Mesenteric fat pad (tissue), 1 donor: ENCODE results near the gene GPX8. TPM values are rescaled to one million over a fixed set of nuclear protein-coding genes. Genes with fewer than 3 reads are reported as not detected.

Experiments
- DNase-seq: peaks from one replicate; pipeline ENCODE4 v3.0.0-alpha.2; 2020; ENCODE audit warnings: low spot score
- long read RNA-seq: library from polyadenylated mRNA; unstranded; transcript quantifications from one replicate; pipeline ENCODE4 v2.0.0, GENCODE V29; 2020
- total RNA-seq: library from RNA; stranded (reverse); fragmentation: NEBNext Ultra II Directional; extraction: Animal tissue kit (Norgen Biotek cat#: 25700); gene quantifications from one replicate; pipeline ENCODE4 v1.2.1, GENCODE V29; 2021
- donor health status: DM: yes; HTN: yes; CAD: no.

GPX8 gene, protein sequence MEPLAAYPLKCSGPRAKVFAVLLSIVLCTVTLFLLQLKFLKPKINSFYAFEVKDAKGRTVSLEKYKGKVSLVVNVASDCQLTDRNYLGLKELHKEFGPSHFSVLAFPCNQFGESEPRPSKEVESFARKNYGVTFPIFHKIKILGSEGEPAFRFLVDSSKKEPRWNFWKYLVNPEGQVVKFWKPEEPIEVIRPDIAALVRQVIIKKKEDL
- total RNA-seq = 20.5 TPM
- long read RNA-seq, transcript GPX8-203 (3 exons, 1,411 nt) = major isoform, 26 of 38 reads
- long read RNA-seq, partial matches to known transcripts = 0 of 38 reads
- long read RNA-seq, other reads (novel, unspliced or antisense) = 5 of 38 reads

GRCh38 chr5:55159763-55160492 lies at the start of gene GPX8:
TSS of gene GPX8 (plus strand) at chr5:55160171. CDS start at chr5:55160193, 22 bp downstream.
- DNase-seq = no peak

GRCh38 chr5:55110217-55110616 lies 49.8 kb upstream of the GPX8 start:
- no peak for DNase-seq

DNA sequence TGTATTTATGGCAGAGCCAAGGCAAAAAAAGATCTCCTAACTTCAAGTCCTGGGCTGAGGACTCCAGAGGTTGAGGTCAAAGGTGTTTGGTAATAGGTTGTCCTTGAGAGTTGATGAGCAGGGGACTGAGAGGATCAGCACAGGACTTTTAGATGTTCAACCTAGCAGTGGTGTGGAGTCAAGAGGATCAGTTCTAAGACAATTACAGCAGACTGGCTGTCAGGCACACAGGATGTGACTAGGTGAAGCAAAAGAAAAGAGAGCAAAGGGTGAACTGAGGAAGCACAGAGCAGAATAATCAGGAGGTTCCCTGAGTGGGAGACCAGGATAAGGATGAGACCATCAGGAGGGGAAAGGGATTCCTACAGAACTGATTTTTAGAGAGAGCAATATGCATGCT lies 46.6 kb upstream of the GPX8 start:
- no peak for DNase-seq

- DNase-seq = no peak
Observed at GRCh38 chr5:55114061-55114460, 45.9 kb upstream of the GPX8 start.

GRCh38 chr5:55123365-55123764 lies 36.6 kb upstream of the GPX8 start:
- DNase-seq = no peak

DNA sequence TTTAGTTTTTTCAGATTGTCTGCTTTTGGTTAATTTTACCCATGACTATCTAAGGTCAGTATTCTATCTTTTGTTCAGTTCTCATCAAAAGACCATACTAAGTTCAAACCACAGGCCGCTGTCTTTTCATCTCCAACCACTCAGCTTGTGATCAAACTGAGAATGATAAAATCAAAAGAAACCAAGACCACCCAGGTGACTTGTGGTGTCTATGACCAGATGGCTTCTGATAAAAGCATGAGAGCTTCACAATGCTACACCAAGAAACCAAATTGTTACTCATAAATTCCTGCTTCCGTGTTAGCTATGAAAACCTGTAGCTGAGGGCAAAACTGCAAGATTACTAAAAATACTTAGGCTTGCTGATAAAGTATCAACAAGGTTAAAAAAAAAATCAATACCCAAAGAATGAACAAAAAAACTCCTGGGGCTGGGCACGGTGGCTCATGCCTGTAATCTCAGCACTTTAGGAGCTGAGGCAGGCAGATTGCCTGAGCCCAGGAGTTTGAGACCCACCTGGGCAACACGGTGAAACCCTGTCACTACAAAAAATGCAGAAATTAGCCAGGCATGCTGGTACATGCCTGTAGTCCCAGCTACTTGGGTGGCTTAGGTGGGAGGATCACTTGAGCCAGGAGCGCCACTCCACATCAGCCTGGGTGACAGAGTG lies 25.8 kb upstream of the GPX8 start:
- no peak for DNase-seq

GRCh38 chr5:55136521-55136920 lies 23.4 kb upstream of the GPX8 start:
- DNase-seq = no peak

DNA sequence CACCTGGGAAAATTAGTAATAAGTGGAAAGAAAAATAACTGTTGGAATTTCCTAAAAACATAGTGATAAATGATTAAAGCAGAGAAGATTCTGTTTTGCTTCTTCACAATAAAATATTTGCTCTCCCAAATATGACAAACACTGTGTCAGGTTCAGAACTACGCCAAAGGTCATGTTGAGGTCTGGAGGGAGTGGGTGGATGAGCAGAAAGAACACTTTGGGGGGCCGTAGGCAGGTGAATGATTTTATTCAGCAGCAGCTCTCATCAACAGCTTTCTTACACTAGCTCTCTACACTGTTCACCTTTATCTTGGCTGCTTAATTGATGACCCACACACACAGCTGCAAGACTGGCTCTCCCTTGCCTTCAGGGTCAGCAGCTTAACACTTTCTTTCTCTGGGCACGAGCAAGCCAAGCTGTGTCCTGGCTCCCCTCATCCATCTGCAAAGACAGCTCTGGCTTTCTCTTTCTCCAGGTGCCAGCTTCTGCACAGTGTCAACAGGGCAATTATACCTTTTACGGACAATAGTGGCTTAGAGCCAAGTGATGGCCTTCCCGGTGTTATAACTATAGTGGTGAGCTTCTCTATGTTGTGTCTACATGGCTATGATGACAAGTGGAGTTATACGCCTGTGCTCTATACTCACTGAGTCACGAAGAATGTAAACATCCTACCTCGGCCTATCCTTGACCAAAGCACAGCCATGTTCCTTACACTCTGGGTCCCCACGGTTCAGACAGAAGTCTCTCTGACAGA lies 18.9 kb upstream of the GPX8 start:
- DNase-seq = no peak

DNA sequence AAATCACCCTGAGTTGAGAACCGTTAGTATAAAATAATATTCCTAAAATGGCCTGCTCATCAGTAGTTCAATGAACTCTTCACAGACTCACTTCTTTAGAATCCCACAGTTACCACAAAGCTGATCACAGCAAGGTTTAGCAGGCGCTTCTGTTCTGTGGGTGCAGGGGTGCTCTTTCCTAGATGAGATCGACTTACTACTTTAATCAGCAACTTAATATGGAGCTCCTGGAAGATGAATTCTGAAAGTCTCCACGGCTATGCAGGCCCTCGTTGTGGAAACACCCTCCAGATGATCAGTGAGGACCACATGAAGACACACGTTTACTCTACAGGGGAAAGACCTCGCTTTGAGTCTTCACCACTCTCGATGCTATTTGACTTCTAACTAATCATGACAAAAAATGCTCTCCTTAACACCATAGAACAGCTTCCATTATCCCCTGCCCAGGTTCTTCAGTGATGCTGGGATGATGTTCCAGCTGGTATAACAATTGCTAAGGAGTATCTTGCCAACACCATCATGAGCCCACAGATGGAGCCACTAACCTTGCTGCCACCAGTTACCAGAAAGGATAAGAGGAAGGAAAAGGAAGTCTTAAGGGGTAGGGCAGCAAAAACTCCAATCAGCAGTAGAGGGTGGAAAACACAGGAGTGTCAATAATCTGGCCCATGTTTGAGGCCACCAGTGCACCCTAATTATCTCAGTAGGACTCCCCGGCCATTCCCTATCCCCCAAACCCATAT lies 17.9 kb upstream of the GPX8 start:
- DNase-seq = no peak

DNA sequence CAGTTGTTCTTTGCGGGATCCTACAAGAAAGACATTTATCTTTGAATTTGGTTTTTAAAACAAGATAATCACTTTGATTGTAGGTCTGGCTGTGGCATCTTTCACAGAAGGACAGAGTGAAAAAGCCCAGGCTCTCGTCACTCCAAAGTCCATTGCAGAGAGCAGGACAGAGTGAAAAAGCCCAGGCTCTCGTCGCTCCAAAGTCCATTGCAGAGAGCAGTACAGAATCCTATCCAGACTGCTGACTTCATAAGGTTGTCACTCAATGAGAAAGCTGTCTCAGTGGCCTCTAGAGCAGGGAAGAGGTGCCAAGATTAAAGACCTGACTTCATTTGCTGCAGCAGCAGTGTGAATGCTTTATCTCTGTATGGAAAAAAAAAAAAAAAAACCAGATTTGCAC lies 16.3 kb upstream of the GPX8 start:
- no peak for DNase-seq

DNA sequence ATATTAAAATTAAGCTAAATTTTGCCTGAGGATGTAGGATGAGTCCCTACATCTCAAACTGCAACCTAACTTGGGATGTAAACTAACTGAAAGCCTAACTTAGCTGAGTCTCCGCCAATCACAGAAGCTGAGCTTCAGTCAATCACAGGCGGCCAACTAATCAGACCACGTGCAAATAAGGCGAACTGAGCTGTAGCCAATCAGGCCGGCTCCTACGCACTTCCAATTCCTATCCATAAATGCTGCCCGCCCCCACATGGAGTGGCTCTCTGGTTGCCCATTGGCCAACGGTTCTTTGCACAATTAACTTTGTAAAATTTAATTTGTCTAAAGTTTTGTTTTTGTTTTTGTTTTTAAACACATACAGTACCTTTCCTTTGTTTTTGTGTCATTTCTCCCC lies 13.9 kb upstream of the GPX8 start:
- DNase-seq = no peak

DNA sequence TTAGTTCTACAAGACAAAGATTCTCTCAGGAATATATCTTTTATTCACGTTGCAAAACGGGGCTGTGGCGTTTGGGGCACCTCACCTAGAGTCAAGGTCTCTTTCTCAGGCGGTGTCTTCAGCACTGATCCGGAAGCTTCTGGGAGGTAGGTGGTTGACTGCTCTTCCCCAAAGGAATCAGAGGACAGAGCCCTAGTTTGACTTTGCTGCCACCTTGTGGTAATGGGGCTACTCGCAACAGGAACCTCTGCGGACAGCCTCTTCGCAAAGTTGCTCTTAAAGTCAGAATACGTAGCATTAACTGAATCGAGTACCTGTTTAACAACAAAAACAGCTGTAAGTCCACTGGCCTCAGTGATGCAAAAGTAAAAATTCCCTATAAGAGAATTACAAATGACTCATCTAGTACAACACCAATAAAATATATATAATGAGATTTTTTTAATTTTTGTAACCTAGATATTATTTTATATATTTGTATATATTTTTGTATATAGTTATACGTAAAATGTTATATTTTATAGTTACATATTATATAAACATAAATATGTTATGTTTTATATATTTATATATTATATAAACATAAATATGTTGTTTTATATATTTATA lies 13.3 kb upstream of the GPX8 start:
- DNase-seq = no peak

GRCh38 chr5:55149308-55149795 lies 10.6 kb upstream of the GPX8 start:
- no peak for DNase-seq

GRCh38 chr5:55151923-55152842 lies 7.8 kb upstream of the GPX8 start:
- DNase-seq = no peak

DNA sequence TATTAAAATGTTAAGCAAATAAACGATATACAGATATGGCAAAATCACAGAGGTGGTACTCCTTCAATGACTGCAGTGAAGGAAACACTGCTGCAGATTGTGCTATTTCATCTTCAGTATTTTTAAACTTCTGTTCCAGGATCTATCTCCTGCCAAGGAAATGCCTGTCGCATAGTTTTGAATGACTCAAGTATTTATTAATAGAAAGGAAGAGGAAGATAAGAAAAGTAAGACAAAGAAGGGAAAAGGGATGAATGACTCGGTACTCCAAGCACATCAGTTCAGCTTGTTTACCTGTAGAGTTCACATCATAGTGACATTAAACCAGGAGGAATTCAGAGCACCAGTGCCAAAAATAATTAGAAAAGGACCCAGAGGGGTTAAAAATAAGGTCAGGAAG lies 5.1 kb upstream of the GPX8 start:
- no peak for DNase-seq

DNA sequence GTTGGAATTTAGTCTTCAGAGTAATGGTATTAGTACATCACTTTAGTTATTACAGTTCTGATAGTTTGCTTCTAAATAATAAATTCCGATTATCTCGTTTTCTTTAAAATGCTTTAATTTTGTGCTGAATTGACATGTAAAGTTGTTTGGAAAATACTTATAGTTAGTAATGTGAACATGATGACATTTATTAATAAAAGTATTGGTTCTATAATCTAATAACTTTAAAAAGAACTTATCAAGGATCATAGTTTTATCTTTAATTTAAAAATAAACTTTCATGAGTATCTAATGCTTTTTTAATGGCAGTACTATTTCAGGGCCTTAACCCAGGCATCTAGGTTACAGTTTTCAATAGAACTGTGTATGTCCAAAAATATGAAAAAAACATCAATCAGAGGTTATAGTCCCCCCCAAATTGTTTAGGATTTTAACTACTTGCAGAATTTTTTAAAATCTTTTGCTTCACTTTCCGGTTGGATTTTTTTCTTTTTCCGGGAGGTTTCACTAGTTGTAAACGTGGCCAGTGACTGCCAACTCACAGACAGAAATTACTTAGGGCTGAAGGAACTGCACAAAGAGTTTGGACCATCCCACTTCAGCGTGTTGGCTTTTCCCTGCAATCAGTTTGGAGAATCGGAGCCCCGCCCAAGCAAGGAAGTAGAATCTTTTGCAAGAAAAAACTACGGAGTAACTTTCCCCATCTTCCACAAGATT lies 680 bp downstream of the GPX8 start:
- DNase-seq = no peak

DNA sequence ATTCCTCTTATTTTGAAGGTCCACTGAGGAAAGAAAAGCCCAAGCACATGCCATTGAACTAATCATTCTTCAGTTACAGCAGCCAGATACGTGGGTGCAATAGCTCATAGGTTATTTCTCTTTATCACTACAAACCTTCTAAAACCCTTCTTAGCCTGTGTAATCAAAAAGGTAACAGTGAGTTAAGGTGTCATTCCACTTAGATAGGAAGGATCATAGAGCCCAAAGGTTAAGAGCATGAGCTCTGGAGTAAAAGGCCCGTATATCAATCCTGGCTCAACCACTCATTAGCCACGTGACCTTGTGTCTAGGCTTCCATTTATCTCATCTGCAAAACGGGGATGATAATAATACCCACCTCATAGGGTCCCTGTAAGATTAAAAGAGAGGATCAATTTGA lies 2.7 kb downstream of the GPX8 start:
- DNase-seq = no peak

GRCh38 chr5:55171471-55171870 lies 11.5 kb downstream of the GPX8 start:
- DNase-seq = no peak
